IPS-20b (cell line): ENCODE data around the gene THUMPD2.
"Not testable (repeated sequence)": the region's sequence is repeated elsewhere in the genome, so short reads cannot be mapped to it uniquely, and the experiment has no call there.

Experiments used
- H3K27ac ChIP-seq: one replicate; pipeline ENCODE4 v1.5.1; 2013; ENCODE audit warnings: low read length
- H3K27me3 ChIP-seq: 2 replicates; pipeline ENCODE4 v1.6.1; 2013; ENCODE audit warnings: mild to moderate bottlenecking, low read length, inconsistent platforms; ENCODE audit not compliant: insufficient read depth
- H3K36me3 ChIP-seq: 2 replicates; pipeline ENCODE4 v1.6.1; 2013; ENCODE audit warnings: low read depth, mild to moderate bottlenecking, inconsistent platforms, low read length, moderate library complexity; ENCODE audit not compliant: insufficient read depth
- H3K4me1 ChIP-seq: 2 replicates; pipeline ENCODE4 v1.6.1; 2013; ENCODE audit warnings: mild to moderate bottlenecking, control low read depth, inconsistent platforms, low read length, moderate library complexity; ENCODE audit not compliant: insufficient read depth
- H3K4me3 ChIP-seq: 2 replicates; pipeline ENCODE4 v1.5.1; 2013; ENCODE audit warnings: mild to moderate bottlenecking, low read length, inconsistent platforms
- H3K9ac ChIP-seq: 2 replicates; pipeline ENCODE4 v1.6.1; 2013; ENCODE audit warnings: low read depth, mild to moderate bottlenecking, inconsistent platforms, low read length, moderate library complexity
- H3K9me3 ChIP-seq: 2 replicates; pipeline ENCODE4 v1.6.1; 2013; ENCODE audit warnings: mild to moderate bottlenecking, low read depth, low read length, inconsistent platforms; ENCODE audit not compliant: insufficient read depth

The THUMPD2 gene

DNA sequence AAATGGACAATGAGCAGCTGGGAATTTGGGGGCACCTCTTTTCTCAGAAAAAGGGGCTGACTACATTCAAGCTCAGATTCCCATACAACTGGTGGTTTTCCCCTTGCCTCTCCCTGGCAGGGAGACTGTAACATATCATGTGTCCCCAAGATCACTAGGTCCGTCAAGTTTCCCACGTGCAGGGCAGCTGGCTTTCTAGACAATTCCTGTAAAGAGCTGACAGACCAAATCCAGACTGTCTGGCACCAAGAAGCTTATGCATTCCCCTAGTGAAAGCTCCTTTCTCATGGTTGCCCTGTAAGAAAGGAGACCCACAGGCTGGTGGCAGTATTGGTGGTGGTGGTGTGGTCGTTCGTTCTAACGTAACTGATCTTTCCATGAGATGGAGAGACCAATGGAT is 48.8 kb downstream of the THUMPD2 start:
- Histone ChIP-seq H3K9me3 (no peaks in the 10 kb centered on the region), H3K4me1 (peaks cover 11% of the 10 kb centered on the region; the same call in 1 of the 2 replicates), H3K27me3 (no peaks in the 10 kb centered on the region), H3K9ac (no peak overlapping the region), H3K27ac (no peak overlapping the region), H3K4me3 (no peak overlapping the region), H3K36me3 (peaks cover 19% of the 10 kb centered on the region; the same call in 1 of the 2 replicates)

GRCh38 chr2:39728941-39729351 is 50.1 kb downstream of the THUMPD2 start:
- Histone ChIP-seq H3K9me3 (no peaks in the 10 kb centered on the region), H3K9ac (no peak overlapping the region), H3K36me3 (peaks cover 11% of the 10 kb centered on the region; the same call in 1 of the 2 replicates), H3K4me3 (no peak overlapping the region), H3K27ac (no peak overlapping the region), H3K4me1 (peaks cover 5% of the 10 kb centered on the region), H3K27me3 (no peaks in the 10 kb centered on the region)

DNA sequence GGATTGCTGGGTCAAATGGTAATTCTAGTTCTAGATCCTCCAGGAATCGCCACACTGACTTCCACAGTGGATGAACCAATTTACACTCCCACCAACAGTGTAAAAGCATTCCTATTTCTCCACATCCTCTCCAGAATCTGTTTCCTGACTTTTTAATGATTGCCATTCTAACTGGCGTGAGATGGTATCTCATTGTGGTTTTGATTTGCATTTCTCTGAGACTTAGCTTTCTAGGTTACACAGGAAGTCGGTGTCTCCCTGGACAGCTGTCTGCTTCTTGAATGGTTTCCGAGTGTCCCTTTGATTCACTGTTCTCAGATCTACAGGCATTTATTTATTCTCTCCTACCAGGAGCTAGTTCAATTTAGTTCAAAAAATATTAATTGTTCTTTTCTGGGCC is 51.0 kb downstream of the THUMPD2 start:
- H3K36me3 ChIP-seq, H3K9me3 ChIP-seq, H3K27ac ChIP-seq, H3K9ac ChIP-seq, H3K4me1 ChIP-seq, H3K4me3 ChIP-seq, H3K27me3 ChIP-seq: not testable (repeated sequence)

GRCh38 chr2:39725401-39725800 is 53.7 kb downstream of the THUMPD2 start:
- no peaks in the 10 kb centered on the region for H3K27me3 ChIP-seq
- peaks cover 20% of the 10 kb centered on the region for H3K4me1 ChIP-seq
- H3K4me3 ChIP-seq, result no peak overlapping the region
- H3K27ac ChIP-seq, result no peak overlapping the region
- H3K36me3 ChIP-seq, result no peaks in the 10 kb centered on the region
- no peak overlapping the region for H3K9ac ChIP-seq
- no peaks in the 10 kb centered on the region for H3K9me3 ChIP-seq

DNA sequence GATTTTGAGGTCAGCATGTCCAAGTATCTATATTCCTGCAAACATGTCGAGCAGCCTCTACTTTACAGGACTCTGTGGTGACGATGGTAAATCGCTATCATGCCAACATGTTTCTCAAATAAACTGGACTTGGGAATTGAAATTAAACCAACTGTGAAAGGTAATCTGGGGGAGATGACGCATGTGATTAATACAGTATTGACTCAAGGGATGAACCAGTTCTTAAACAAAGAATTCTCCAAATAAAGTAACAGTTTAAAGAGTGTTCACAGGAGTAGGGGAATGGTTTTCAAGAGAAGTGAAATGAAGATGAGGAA is 54.3 kb downstream of the THUMPD2 start:
- no peak overlapping the region for H3K27ac ChIP-seq
- H3K27me3 ChIP-seq, result no peaks in the 10 kb centered on the region
- peaks cover 20% of the 10 kb centered on the region for H3K4me1 ChIP-seq
- no peak overlapping the region for H3K4me3 ChIP-seq
- no peaks in the 10 kb centered on the region for H3K9me3 ChIP-seq
- no peaks in the 10 kb centered on the region for H3K36me3 ChIP-seq
- no peak overlapping the region for H3K9ac ChIP-seq

GRCh38 chr2:39723946-39724827 is 54.9 kb downstream of the THUMPD2 start:
- no peak overlapping the region for H3K4me3 ChIP-seq
- no peak overlapping the region for H3K27ac ChIP-seq
- H3K36me3 ChIP-seq, result no peaks in the 10 kb centered on the region
- H3K27me3 ChIP-seq, result no peaks in the 10 kb centered on the region
- H3K9me3 ChIP-seq, result no peaks in the 10 kb centered on the region
- no peak overlapping the region for H3K9ac ChIP-seq
- peaks cover 20% of the 10 kb centered on the region for H3K4me1 ChIP-seq

GRCh38 chr2:39723497-39723896 is 55.6 kb downstream of the THUMPD2 start:
- peaks cover 17% of the 10 kb centered on the region for H3K4me1 ChIP-seq
- H3K27me3 ChIP-seq, result no peaks in the 10 kb centered on the region
- H3K9me3 ChIP-seq, result no peaks in the 10 kb centered on the region
- H3K9ac ChIP-seq, result no peak overlapping the region
- no peak overlapping the region for H3K27ac ChIP-seq
- no peaks in the 10 kb centered on the region for H3K36me3 ChIP-seq
- no peak overlapping the region for H3K4me3 ChIP-seq

- Histone ChIP-seq H3K4me1 (peaks cover 17% of the 10 kb centered on the region), H3K9ac (no peak overlapping the region)
Observed at GRCh38 chr2:39720970-39721369, 58.1 kb downstream of the THUMPD2 start.

GRCh38 chr2:39719317-39719716 is 59.7 kb downstream of the THUMPD2 start:
- H3K27ac ChIP-seq, result no peak overlapping the region
- H3K4me3 ChIP-seq, result no peak overlapping the region
- H3K9me3 ChIP-seq, result no peaks in the 10 kb centered on the region
- H3K9ac ChIP-seq, result no peak overlapping the region
- no peaks in the 10 kb centered on the region for H3K27me3 ChIP-seq
- H3K36me3 ChIP-seq, result no peaks in the 10 kb centered on the region
- peaks cover 17% of the 10 kb centered on the region for H3K4me1 ChIP-seq

More at GRCh38 chr2:39720970-39721369, 58.1 kb downstream of the THUMPD2 start:
- Histone ChIP-seq H3K36me3 (no peaks in the 10 kb centered on the region), H3K9me3 (no peaks in the 10 kb centered on the region), H3K27ac (no peak overlapping the region), H3K4me3 (no peak overlapping the region), H3K27me3 (no peaks in the 10 kb centered on the region)

DNA sequence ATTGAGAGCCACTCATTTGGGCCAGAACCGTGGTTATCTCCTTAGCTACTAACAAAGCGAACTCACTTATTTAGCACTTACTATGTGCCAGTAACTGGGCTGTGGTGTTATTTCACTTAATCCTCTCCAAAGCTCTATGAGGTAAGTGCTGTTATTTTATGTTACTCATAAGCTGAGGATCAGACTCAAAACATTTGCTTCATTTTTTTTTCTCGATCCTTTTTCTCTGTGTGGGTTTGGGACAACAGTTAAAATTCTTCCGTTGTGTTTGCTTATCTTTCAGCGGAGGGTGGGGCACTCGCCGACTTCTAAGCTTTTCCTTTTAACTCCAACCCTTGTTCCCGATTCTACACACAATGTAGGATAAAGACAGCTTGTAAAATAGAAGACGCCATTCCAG is 60.6 kb downstream of the THUMPD2 start:
- no peaks in the 10 kb centered on the region for H3K9me3 ChIP-seq
- H3K27ac ChIP-seq, result no peak overlapping the region
- H3K4me1 ChIP-seq, result peaks cover 12% of the 10 kb centered on the region
- H3K4me3 ChIP-seq, result no peak overlapping the region
- H3K36me3 ChIP-seq, result no peaks in the 10 kb centered on the region
- no peaks in the 10 kb centered on the region for H3K27me3 ChIP-seq
- H3K9ac ChIP-seq, result no peak overlapping the region

GRCh38 chr2:39717067-39717466 is 62.0 kb downstream of the THUMPD2 start:
- Histone ChIP-seq H3K27me3 (no peaks in the 10 kb centered on the region), H3K9me3 (no peaks in the 10 kb centered on the region), H3K4me3 (no peak overlapping the region), H3K9ac (no peak overlapping the region), H3K36me3 (no peaks in the 10 kb centered on the region), H3K4me1 (peaks cover 12% of the 10 kb centered on the region), H3K27ac (no peak overlapping the region)

- Histone ChIP-seq H3K4me3 (no peak overlapping the region), H3K9ac (no peak overlapping the region), H3K9me3 (no peaks in the 10 kb centered on the region), H3K36me3 (no peaks in the 10 kb centered on the region), H3K27ac (no peak overlapping the region), H3K27me3 (no peaks in the 10 kb centered on the region), H3K4me1 (peaks cover 5% of the 10 kb centered on the region)
Observed at GRCh38 chr2:39715822-39716221, 63.2 kb downstream of the THUMPD2 start.
